Activated CD4-positive, alpha-beta T cell treated with anti-CD3 and anti-CD28 coated beads, Interleukin-2, amount 10 ng/mL, durations not matched to agents 24 days and 14 days (primary cell): Measurements from ENCODE around the gene CACNA1C. TPM values are rescaled to one million over a fixed set of nuclear protein-coding genes. Genes with fewer than 3 reads are reported as not detected.

Experiments used
- DNase-seq: peaks from one replicate; pipeline ENCODE4 v3.0.0; 2022
- H3K27ac Mint-ChIP-seq: one replicate; pipeline ENCODE4 v1.8.0; 2022; ENCODE audit warnings: mild to moderate bottlenecking, mixed read lengths
- H3K27me3 Mint-ChIP-seq: one replicate; pipeline ENCODE4 v1.8.0; 2022; ENCODE audit warnings: mixed read lengths
- H3K36me3 Mint-ChIP-seq: one replicate; pipeline ENCODE4 v1.8.0; 2022; ENCODE audit warnings: low read depth, mild to moderate bottlenecking, mixed read lengths
- H3K4me1 Mint-ChIP-seq: one replicate; pipeline ENCODE4 v1.8.0; 2021; ENCODE audit warnings: mixed read lengths
- H3K4me3 Mint-ChIP-seq: one replicate; pipeline ENCODE4 v1.8.0; 2022; ENCODE audit warnings: mild to moderate bottlenecking, moderate library complexity, mixed read lengths
- H3K9me3 Mint-ChIP-seq: one replicate; pipeline ENCODE4 v1.8.0; 2021; ENCODE audit warnings: mixed read lengths
- intact Hi-C: fragments of 100-400 bp; cut with micrococcal nuclease; formaldehyde crosslinking; loops from one replicate; pipeline ENCODE4 v1.15.1; 2023
- total RNA-seq: library from RNA; stranded (reverse); gene quantifications from 2 replicates; pipeline ENCODE4 v1.2.3, GENCODE V29; 2022

Gene CACNA1C
- total RNA-seq, 1 donor from 2014 or later = 0.07 TPM

DNA sequence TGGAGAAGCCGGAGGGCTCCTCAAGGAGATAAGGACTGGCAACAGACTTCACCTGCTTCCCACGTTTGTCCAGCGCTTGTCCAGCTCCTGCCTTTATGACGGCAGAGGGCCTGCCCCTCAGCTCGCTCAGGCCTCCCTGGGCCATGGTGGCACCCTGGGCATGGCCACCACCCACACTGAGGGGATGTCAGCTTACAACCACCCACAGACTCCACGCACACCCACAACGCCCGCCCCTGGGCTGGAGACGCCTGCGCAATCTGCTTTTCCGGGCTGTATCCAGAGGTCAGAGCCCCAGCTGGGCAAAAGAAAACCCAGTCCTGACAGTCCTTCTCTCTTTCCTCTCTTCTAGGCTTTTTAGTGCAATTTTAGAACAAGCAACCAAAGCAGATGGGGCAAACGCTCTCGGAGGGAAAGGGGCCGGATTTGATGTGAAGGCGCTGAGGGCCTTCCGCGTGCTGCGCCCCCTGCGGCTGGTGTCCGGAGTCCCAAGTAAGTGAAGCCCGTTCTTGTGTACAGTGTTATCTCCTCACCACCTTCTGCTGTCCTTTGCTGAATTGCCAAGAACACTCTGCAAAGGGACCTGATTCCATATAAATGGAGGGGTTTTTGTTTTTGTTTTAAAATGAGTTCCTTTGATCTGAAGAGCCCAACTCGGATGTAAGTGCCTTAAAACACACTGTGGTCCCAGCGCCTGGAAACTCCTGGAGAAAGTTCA, 404.6 kb downstream of the CACNA1C start:
- H3K9me3 Mint-ChIP-seq = no peaks in the 10 kb centered on the region
- no peak overlapping the region for H3K27ac Mint-ChIP-seq
- H3K27me3 Mint-ChIP-seq = no peaks in the 10 kb centered on the region
- no peak overlapping the region for H3K4me3 Mint-ChIP-seq
- DNase-seq = no peak
- no peaks in the 10 kb centered on the region for H3K4me1 Mint-ChIP-seq
- H3K36me3 Mint-ChIP-seq = no peaks in the 10 kb centered on the region
- intact Hi-C loops = no loop called here

GRCh38 chr12:2457933-2458414, 405.2 kb downstream of the CACNA1C start:
- H3K4me1 Mint-ChIP-seq = no peaks in the 10 kb centered on the region
- no peaks in the 10 kb centered on the region for H3K36me3 Mint-ChIP-seq
- intact Hi-C loops = no loop called here
- no peaks in the 10 kb centered on the region for H3K27me3 Mint-ChIP-seq
- no peak for DNase-seq
- H3K27ac Mint-ChIP-seq = no peak overlapping the region
- H3K4me3 Mint-ChIP-seq = no peak overlapping the region
- H3K9me3 Mint-ChIP-seq = no peaks in the 10 kb centered on the region

GRCh38 chr12:2460051-2460670, 407.4 kb downstream of the CACNA1C start:
- no peaks in the 10 kb centered on the region for H3K36me3 Mint-ChIP-seq
- H3K4me3 Mint-ChIP-seq = no peak overlapping the region
- H3K27me3 Mint-ChIP-seq = no peaks in the 10 kb centered on the region
- no peak overlapping the region for H3K27ac Mint-ChIP-seq
- H3K9me3 Mint-ChIP-seq = no peaks in the 10 kb centered on the region
- intact Hi-C loops = no loop called here
- no peaks in the 10 kb centered on the region for H3K4me1 Mint-ChIP-seq
- DNase-seq = no peak

DNA sequence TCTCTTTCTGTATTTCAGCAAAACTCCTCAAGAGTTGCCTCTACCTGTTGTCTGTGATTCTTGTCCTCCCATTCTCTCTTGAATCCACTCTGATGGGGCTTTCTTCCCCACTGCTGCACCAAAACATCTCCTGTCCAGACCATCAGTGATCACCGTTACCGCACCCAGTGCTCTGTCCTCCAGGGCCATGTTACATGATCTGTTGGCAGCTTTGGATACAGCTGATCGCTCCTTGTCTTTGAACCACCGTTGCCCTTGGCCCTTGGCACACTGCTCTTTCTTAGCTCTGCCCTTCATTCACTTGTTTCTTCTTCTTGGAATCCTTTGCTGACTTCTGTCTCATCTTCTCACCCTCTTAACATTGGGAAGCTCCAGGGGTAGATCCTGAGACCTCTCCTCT, 408.3 kb downstream of the CACNA1C start:
- Mint-ChIP-seq H3K27me3 (no peaks in the 10 kb centered on the region), H3K36me3 (no peaks in the 10 kb centered on the region)

GRCh38 chr12:2461645-2462044, 408.9 kb downstream of the CACNA1C start:
- Mint-ChIP-seq H3K36me3 (no peaks in the 10 kb centered on the region), H3K27ac (no peak overlapping the region), H3K27me3 (no peaks in the 10 kb centered on the region), H3K4me3 (no peak overlapping the region), H3K4me1 (no peaks in the 10 kb centered on the region), H3K9me3 (no peaks in the 10 kb centered on the region)
- intact Hi-C loops = no loop called here
- DNase-seq = no peak

More for the DNA sequence above, 408.3 kb downstream of the CACNA1C start:
- Mint-ChIP-seq H3K4me1 (no peaks in the 10 kb centered on the region), H3K4me3 (no peak overlapping the region), H3K9me3 (no peaks in the 10 kb centered on the region), H3K27ac (no peak overlapping the region)
- intact Hi-C loops = no loop called here
- DNase-seq = no peak

DNA sequence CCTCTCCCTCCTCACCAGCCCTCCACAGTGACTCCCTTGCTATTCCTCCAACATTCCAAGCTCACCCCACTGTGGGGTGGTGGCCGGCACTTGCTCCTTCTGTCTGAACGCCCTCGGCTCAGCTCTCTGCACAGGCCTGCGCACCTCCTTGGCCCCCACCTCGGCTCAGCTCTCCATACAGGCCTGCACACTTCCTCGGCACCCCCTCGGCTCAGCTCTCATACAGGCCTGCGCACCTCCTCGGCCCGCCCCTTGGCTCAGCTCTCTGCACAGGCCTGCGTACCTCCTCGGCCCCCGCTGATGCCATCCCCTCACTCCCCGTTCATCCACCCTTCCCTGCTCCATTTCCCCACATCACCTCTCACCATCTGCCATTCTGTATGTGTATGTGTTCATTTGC, 409.3 kb downstream of the CACNA1C start:
- no peak overlapping the region for H3K27ac Mint-ChIP-seq
- no peaks in the 10 kb centered on the region for H3K27me3 Mint-ChIP-seq
- intact Hi-C loops = no loop called here
- H3K36me3 Mint-ChIP-seq = no peaks in the 10 kb centered on the region
- DNase-seq = no peak
- no peaks in the 10 kb centered on the region for H3K9me3 Mint-ChIP-seq
- H3K4me3 Mint-ChIP-seq = no peak overlapping the region
- no peaks in the 10 kb centered on the region for H3K4me1 Mint-ChIP-seq

DNA sequence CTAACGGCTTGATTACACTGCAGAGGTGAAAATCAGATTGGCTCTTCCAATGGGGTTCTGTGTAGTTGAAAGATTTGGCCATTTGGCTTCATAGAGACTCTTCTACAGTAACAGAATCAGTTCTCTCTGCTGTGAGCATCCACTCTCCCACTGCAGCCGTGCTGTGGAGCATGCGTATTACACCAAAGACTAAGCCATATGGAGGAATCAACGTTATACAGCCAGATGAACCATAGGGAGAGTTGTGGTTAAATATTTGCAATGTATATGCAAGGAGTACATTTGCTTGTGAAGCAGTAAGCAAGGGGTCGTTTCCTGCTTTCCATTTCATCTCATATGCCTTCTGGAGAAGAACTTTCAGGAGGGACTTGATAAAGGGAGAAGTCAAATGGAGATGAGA, 410.9 kb downstream of the CACNA1C start:
- no peak overlapping the region for H3K4me3 Mint-ChIP-seq
- intact Hi-C loops = no loop called here
- DNase-seq = no peak
- H3K27ac Mint-ChIP-seq = no peak overlapping the region
- no peaks in the 10 kb centered on the region for H3K27me3 Mint-ChIP-seq
- no peaks in the 10 kb centered on the region for H3K36me3 Mint-ChIP-seq
- H3K9me3 Mint-ChIP-seq = no peaks in the 10 kb centered on the region
- no peaks in the 10 kb centered on the region for H3K4me1 Mint-ChIP-seq

GRCh38 chr12:2465681-2466080, 412.9 kb downstream of the CACNA1C start:
- no peak for DNase-seq
- no peaks in the 10 kb centered on the region for H3K36me3 Mint-ChIP-seq
- intact Hi-C loops = no loop called here
- H3K4me1 Mint-ChIP-seq = no peaks in the 10 kb centered on the region
- no peak overlapping the region for H3K4me3 Mint-ChIP-seq
- H3K27ac Mint-ChIP-seq = no peak overlapping the region
- H3K9me3 Mint-ChIP-seq = no peaks in the 10 kb centered on the region
- no peaks in the 10 kb centered on the region for H3K27me3 Mint-ChIP-seq

- Mint-ChIP-seq H3K9me3 (no peaks in the 10 kb centered on the region), H3K27me3 (no peaks in the 10 kb centered on the region), H3K4me3 (no peak overlapping the region), H3K36me3 (no peaks in the 10 kb centered on the region), H3K4me1 (no peaks in the 10 kb centered on the region), H3K27ac (no peak overlapping the region)
- intact Hi-C loops = no loop called here
- DNase-seq = no peak
Measured at GRCh38 chr12:2466211-2466610, 413.4 kb downstream of the CACNA1C start.

- no peak for DNase-seq
- H3K9me3 Mint-ChIP-seq = no peaks in the 10 kb centered on the region
- no peaks in the 10 kb centered on the region for H3K4me1 Mint-ChIP-seq
- H3K4me3 Mint-ChIP-seq = no peak overlapping the region
- intact Hi-C loops = no loop called here
- no peak overlapping the region for H3K27ac Mint-ChIP-seq
- H3K36me3 Mint-ChIP-seq = no peaks in the 10 kb centered on the region
- peaks cover 4% of the 10 kb centered on the region for H3K27me3 Mint-ChIP-seq
Measured at GRCh38 chr12:2467447-2468195, 414.8 kb downstream of the CACNA1C start.

DNA sequence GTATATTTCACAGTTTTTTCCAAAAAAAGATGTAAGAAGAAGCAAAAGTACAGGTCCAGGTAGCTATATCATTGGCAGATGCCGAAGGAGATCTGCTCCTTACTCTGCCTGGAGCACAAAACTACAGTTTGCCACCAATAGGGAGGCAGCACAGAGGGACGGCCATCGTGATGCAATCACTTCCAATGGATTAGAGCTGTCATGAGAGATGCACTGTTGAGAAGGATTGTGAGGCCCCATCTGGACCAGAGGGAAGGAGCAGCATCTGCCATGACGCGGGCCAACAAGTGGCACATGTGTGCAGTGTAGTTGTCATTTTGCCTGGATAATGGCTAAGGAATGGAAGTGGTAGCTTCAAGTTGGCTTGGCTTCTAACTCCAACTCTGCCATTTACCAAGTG, 423.2 kb downstream of the CACNA1C start:
- no peak overlapping the region for H3K27ac Mint-ChIP-seq
- DNase-seq = no peak
- H3K4me1 Mint-ChIP-seq = no peaks in the 10 kb centered on the region
- H3K36me3 Mint-ChIP-seq = no peaks in the 10 kb centered on the region
- intact Hi-C loops = no loop called here
- H3K9me3 Mint-ChIP-seq = no peaks in the 10 kb centered on the region
- H3K27me3 Mint-ChIP-seq = peaks cover 16% of the 10 kb centered on the region
- H3K4me3 Mint-ChIP-seq = no peak overlapping the region

DNA sequence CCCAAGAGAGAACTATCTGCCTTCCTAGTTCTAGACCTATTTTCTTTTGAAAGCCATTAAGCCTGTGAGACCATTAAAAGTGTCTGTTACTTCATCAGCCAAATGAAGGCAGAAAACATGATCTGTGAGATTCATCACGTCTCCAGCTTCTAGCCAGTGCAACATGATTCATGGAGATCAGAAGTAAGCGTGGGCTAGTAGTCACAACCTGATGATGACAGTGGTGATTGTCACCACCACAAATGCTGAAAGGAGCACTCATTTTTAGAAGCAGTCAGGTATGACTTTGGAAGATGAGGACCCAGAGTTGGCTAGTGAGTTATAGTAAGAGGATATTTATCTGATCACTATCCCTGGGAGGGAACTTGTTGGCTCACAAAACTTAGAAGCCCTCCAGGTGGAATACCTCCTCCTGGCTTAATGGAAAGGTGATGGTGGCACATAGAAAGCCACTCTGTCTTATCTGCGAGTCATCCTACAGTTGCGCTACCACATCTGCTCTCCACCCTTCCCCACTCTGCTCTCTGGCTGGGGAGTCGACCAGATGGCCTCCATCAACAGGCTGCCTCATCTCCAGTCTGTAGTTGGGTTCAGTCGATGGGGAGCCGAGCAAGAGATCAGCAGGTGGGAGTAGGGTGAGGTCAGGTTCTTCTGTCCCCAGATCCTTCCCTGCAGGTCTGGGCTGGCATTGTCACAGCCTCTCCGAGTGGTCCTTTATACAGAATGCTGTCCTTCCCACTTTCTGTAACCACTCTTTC, 424.4 kb downstream of the CACNA1C start:
- Mint-ChIP-seq H3K4me3 (no peak overlapping the region), H3K9me3 (no peaks in the 10 kb centered on the region), H3K27ac (no peak overlapping the region), H3K4me1 (no peaks in the 10 kb centered on the region), H3K36me3 (no peaks in the 10 kb centered on the region), H3K27me3 (peaks cover 14% of the 10 kb centered on the region)
- intact Hi-C loops = no loop called here
- no peak for DNase-seq

DNA sequence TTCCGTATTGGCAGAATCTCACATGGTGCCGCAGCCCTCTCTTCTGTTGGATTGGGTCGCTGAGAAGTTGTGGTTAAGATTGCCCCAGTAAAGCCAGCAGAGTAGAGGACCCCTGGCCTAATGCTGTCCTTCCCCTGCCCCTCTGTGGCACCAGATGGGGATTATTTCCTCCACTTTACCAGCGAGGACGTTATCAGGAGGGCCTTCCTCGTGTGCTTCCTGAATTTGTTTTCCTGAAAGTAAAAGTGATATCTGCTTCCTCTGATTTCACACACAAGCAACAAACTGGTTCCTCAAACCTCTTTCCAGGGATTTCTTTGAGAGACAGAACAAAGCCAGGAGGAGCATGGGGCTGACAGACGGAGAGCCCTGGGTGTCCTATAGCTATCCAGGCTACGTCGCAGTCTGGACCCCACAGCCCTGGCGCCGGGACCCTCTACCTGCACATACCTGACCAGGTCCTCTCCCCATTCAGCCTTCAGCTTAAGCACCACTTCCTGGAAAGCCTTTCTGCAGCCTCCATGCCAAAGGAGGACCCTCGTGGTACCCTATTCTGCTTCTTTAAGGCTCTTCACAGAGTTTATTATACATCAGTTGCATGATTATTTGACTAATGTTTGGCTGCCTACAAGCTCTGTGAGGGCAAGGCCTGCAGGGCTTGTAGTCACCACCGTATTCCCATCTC, 427.2 kb downstream of the CACNA1C start:
- Mint-ChIP-seq H3K4me1 (no peaks in the 10 kb centered on the region), H3K9me3 (no peaks in the 10 kb centered on the region), H3K4me3 (no peak overlapping the region), H3K27me3 (peaks cover 10% of the 10 kb centered on the region), H3K27ac (no peak overlapping the region), H3K36me3 (no peaks in the 10 kb centered on the region)
- no peak for DNase-seq
- intact Hi-C loops = no loop called here
